ENCODE data around the gene CAMK1G. TPM values are rescaled to one million over a fixed set of nuclear protein-coding genes. Genes with fewer than 3 reads are reported as not detected.

Gene CAMK1G
- total and polyA plus RNA-seq, 9 of the 15 experiments (the other 6 are each of a cell fraction or from before 2014, with no cell fraction given), result not detected

GRCh38 chr1:209645574-209646452, 62.3 kb downstream of the CAMK1G start (continued):
- TF ChIP-seq ZNF384 (IDR thresholded peaks at IDR 0.05; ENCODE audit: low read depth, low read length) (peak; percentile 12; the same call in 1 of the 2 replicates), ZNF184 (CRISPR knock-in tag; IDR thresholded peaks at IDR 0.05) (no peak), RAD21 (CRISPR knock-in tag; conservative IDR thresholded peaks at IDR 0.05 in 1 of 2, IDR thresholded peaks at IDR 0.05 in 1 of 2) (no peak), ZNF224 (CRISPR knock-in tag; IDR thresholded peaks at IDR 0.05) (no peak), FOXK1 (CRISPR knock-in tag; IDR thresholded peaks at IDR 0.05; ENCODE audit: borderline replicate concordance) (no peak), TFAM (CRISPR knock-in tag; conservative IDR thresholded peaks at IDR 0.05) (no peak), GATAD2B (IDR thresholded peaks at IDR 0.05; ENCODE audit: borderline replicate concordance) (no peak; the same call in 1 of the 2 replicates), CCNT2 (IDR thresholded peaks at IDR 0.05; ENCODE audit: borderline replicate concordance, extremely low read depth, insufficient read length, low read depth, low read length) (peak; percentile 76), NR4A1 (CRISPR knock-in tag; IDR thresholded peaks at IDR 0.05) (0 out of 2 replicates have a peak, but pooled peaks have one; percentile 63), NR4A1 (tag; IDR thresholded peaks at IDR 0.05) (0 out of 2 replicates have a peak, but pooled peaks have one; percentile 26), ZBTB49 (CRISPR knock-in tag; IDR thresholded peaks at IDR 0.05; ENCODE audit: borderline replicate concordance) (no peak), SMAD4 (CRISPR knock-in tag; conservative IDR thresholded peaks at IDR 0.05) (peak; percentile 74; the same call in 1 of the 2 replicates), ILK (tag; IDR thresholded peaks at IDR 0.05; ENCODE audit: borderline replicate concordance, low read depth) (no peak), RHOXF2B (CRISPR knock-in tag; conservative IDR thresholded peaks at IDR 0.05) (no peak), ELF4 (CRISPR knock-in tag; IDR thresholded peaks at IDR 0.05) (peak; percentile 5; the same call in 1 of the 2 replicates), HMG20A (CRISPR knock-in tag; conservative IDR thresholded peaks at IDR 0.05) (no peak)
- TF ChIP-seq, protein P1, sequence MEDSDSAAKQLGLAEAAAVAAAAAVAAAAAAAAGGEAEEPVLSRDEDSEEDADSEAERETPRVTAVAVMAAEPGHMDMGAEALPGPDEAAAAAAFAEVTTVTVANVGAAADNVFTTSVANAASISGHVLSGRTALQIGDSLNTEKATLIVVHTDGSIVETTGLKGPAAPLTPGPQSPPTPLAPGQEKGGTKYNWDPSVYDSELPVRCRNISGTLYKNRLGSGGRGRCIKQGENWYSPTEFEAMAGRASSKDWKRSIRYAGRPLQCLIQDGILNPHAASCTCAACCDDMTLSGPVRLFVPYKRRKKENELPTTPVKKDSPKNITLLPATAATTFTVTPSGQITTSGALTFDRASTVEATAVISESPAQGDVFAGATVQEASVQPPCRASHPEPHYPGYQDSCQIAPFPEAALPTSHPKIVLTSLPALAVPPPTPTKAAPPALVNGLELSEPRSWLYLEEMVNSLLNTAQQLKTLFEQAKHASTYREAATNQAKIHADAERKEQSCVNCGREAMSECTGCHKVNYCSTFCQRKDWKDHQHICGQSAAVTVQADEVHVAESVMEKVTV (CRISPR knock-in tag; IDR thresholded peaks at IDR 0.05), result no peak
- TF ChIP-seq, protein P2, sequence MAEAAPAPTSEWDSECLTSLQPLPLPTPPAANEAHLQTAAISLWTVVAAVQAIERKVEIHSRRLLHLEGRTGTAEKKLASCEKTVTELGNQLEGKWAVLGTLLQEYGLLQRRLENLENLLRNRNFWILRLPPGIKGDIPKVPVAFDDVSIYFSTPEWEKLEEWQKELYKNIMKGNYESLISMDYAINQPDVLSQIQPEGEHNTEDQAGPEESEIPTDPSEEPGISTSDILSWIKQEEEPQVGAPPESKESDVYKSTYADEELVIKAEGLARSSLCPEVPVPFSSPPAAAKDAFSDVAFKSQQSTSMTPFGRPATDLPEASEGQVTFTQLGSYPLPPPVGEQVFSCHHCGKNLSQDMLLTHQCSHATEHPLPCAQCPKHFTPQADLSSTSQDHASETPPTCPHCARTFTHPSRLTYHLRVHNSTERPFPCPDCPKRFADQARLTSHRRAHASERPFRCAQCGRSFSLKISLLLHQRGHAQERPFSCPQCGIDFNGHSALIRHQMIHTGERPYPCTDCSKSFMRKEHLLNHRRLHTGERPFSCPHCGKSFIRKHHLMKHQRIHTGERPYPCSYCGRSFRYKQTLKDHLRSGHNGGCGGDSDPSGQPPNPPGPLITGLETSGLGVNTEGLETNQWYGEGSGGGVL (CRISPR knock-in tag; IDR thresholded peaks at IDR 0.05), result no peak
- TF ChIP-seq, protein P3, sequence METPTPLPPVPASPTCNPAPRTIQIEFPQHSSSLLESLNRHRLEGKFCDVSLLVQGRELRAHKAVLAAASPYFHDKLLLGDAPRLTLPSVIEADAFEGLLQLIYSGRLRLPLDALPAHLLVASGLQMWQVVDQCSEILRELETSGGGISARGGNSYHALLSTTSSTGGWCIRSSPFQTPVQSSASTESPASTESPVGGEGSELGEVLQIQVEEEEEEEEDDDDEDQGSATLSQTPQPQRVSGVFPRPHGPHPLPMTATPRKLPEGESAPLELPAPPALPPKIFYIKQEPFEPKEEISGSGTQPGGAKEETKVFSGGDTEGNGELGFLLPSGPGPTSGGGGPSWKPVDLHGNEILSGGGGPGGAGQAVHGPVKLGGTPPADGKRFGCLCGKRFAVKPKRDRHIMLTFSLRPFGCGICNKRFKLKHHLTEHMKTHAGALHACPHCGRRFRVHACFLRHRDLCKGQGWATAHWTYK (CRISPR knock-in tag; IDR thresholded peaks at IDR 0.05), result peak; percentile 55; the same call in 1 of the 2 replicates
